GM13977 (cell line): ENCODE data around the gene TTLL13.

ENCODE experiments used
- DNase-seq: peaks from one replicate; pipeline ENCODE4 v3.0.0; 2012; ENCODE audit warnings: low spot score
- in situ Hi-C: fragments of 300-500 bp; cut with MboI; formaldehyde crosslinking; loops from one replicate; pipeline ENCODE4 v1.12.0; 2022; ENCODE audit warnings: low sequenced_read_pairs, low pct_unique_long_range_greater_than_20kb, mixed read lengths, inconsistent platforms; ENCODE audit not compliant: unreplicated experiment
- TF ChIP-seq, protein P1 (sequence below): IDR thresholded peaks from 2 replicates; pipeline ENCODE4 v1.5.1; 2012; ENCODE audit warnings: mild to moderate bottlenecking, control low read depth; ENCODE audit not compliant: insufficient read depth; ENCODE audit errors: extremely low read depth, missing control alignments

Gene TTLL13

DNA sequence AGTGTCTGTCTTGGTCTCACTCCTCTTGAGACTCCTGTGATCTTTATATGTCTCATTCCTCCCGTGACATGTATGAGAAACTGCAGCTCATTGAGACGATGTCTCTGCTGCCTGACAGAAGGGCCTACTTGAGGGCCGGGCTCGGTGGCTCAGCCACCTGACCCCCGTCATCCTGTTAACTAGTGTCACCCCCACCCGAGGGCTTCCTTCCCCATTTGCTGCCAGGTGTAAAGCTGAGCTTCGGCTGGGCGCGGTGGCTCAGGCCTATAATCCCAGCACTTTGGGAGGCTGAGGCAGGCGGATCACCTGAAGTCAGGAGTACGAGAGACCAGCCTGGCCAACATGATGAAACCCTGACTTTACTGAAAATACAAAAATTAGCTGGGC, 35.5 kb upstream of the TTLL13 start:
- no peak for DNase-seq
- in situ Hi-C loops = no loop called here

DNA sequence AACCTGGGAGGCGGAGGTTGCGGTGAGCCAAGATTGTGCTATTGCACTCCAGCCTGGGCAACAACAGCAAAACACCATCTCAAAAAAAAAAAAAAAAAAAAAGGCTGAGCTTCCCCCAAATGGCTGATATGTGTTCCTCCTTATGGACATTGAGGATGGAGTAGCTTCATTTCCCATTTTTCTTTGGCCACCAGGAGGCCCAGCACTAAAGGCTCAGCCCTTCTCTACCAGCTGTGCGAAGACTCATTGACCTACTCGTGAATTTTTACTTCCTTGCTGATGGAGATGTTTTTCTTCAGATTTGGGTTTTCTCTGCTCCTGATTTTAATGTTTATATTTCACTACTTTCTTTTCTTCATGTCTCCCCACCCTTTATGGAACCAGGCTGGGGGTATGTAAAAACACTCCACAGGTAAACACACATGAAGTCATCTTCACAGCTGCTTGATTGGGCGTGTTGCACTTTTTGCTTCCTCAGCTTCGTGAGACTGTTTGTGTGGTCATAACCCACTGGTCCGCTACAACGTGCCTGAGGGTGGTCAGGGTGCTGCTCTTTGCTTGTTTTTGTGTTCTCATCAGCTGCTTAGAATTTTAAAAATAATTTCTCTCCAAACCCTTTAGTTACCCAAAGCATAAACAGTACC, 34.7 kb upstream of the TTLL13 start:
- in situ Hi-C loops = loop anchor here (5.0 kb wide), 1 partner anchor 52 kb away; no protein-coding TSS in a partner anchor
- no peak for DNase-seq
- TF ChIP-seq, protein P1, sequence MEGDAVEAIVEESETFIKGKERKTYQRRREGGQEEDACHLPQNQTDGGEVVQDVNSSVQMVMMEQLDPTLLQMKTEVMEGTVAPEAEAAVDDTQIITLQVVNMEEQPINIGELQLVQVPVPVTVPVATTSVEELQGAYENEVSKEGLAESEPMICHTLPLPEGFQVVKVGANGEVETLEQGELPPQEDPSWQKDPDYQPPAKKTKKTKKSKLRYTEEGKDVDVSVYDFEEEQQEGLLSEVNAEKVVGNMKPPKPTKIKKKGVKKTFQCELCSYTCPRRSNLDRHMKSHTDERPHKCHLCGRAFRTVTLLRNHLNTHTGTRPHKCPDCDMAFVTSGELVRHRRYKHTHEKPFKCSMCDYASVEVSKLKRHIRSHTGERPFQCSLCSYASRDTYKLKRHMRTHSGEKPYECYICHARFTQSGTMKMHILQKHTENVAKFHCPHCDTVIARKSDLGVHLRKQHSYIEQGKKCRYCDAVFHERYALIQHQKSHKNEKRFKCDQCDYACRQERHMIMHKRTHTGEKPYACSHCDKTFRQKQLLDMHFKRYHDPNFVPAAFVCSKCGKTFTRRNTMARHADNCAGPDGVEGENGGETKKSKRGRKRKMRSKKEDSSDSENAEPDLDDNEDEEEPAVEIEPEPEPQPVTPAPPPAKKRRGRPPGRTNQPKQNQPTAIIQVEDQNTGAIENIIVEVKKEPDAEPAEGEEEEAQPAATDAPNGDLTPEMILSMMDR = peak; percentile 20

More for the DNA sequence above, 35.5 kb upstream of the TTLL13 start:
- TF ChIP-seq, protein P1 = no peak

DNA sequence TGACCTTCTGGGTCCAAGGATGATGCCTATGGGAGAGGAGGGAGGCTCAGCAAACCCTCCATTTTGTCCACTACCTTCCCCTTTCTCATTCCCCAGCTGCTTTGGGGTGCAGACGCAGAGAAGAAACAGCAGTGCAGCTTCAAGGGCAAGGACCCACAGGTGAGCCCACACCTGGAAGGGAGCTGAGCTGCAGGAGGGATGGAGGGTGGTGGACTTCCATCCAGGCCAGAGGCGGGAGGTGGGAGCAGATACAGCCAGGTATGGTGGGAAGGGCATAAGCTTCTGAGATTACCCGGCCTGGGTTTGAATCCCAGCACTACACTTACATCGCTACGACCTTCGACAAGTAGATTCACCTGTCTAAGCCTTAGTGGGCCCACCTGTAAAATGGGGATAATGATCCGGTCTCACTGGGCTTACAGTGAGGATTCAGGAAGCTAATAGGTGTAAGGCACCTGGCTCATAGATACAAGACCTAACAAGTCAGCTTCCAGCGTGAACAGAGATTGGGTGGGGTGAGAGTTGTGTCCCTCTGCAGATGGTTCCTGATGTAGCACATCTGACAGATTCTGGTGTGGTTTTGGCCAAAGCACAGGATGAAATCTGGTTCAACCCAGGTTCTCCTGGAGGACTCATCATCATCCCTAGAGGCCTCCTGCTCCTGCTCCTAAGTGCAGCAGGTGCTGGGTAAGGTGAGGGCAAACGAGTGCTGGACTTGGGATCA, 31.5 kb upstream of the TTLL13 start:
- TF ChIP-seq, protein P1 = no peak
- in situ Hi-C loops = loop anchor here (5.0 kb wide), 1 partner anchor 56 kb away; no protein-coding TSS in a partner anchor
- DNase-seq = no peak

DNA sequence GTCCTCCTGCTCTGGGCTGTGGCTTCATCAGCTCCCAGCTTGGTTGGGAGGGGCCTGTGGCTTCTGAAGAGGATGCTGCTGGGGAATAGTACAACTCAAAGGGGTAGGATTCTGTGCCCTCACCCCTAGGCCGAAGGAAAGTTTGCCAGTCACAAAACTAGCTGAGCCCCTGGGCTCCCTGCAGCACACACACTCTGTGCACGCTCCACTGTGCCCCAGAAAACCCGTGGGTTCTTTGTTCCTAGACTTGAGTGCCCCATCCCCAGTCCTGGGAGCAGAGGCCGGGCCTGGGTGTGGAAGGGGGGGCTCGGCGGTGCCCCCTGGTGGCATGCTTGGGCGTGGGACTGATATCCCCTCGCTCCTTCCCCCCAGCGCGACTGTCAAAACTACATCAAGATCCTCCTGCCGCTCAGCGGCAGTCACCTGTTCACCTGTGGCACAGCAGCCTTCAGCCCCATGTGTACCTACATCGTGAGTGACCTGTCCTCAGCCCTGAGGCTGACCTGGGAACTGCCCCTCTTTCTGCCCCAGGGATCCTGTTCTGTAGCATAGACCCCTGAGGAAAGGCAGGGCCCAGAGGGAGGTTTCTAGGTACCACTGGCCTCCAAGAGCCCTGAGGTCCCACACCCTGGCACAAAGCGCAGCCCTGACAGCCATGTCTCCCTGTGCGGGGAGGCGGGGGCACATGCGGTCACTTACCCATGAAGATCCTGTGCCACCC, 29.8 kb upstream of the TTLL13 start:
- peak; percentile 71 for DNase-seq
- in situ Hi-C loops = loop anchor here (5.0 kb wide), 1 partner anchor 57 kb away; no protein-coding TSS in a partner anchor
- TF ChIP-seq, protein P1 = peak; percentile 68

DNA sequence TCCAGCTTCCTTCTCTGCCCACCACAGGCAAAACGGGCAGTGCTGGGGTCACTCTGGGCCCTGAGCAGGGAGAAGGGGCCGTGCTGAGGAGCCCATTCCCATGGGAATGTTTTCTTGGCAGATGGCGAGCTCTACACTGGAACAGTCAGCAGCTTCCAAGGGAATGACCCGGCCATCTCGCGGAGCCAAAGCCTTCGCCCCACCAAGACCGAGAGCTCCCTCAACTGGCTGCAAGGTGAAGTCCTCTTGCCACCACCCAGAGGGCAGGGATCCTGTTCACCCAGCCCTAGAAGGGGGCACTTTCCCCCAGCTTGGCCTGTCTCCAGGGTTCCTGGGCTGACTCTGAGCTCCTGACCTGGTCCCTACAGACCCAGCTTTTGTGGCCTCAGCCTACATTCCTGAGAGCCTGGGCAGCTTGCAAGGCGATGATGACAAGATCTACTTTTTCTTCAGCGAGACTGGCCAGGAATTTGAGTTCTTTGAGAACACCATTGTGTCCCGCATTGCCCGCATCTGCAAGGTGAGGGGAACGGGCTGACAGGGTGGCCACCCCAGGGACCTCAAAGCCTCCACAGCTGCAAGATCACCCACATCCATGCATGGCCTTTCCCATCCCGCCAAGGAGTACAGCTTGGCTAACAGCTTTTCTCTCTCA, 28.0 kb upstream of the TTLL13 start:
- TF ChIP-seq, protein P1 = peak; percentile 77
- in situ Hi-C loops = no loop called here
- DNase-seq = peak; percentile 78

DNA sequence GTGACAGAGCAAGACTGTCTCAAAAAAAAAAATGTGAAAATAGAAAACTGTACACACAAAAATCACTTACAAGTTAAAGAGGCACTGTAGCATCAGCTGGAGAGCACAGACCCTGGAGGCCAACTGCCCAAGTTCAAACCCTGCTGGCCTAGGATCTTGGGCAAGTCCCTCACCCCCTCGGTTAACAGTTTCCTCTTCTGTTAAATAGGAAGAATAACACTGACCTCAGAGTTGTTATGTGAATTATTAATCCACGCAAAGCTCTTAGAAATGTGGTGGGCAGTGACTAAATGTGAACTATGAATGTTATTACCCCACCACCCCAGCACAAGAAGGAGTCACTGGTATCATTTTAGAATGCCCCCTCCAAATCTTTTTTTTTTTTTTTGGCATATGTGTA, 26.8 kb upstream of the TTLL13 start:
- in situ Hi-C loops = no loop called here
- TF ChIP-seq, protein P1 = no peak

More for the DNA sequence above, 26.8 kb upstream of the TTLL13 start:
- no peak for DNase-seq
